NT2/D1 (cell line): ENCODE data around the gene TDRKH.

ENCODE experiments used
- SUZ12 ChIP-seq: IDR thresholded peaks from 2 replicates; pipeline ENCODE4 v1.6.1; 2011; ENCODE audit not compliant: insufficient read length, insufficient read depth; ENCODE audit errors: extremely low read depth
- ZNF274 ChIP-seq: IDR thresholded peaks from 2 replicates; pipeline ENCODE4 v1.6.1; 2011; ENCODE audit warnings: mild to moderate bottlenecking, low read depth, low read length

DNA sequence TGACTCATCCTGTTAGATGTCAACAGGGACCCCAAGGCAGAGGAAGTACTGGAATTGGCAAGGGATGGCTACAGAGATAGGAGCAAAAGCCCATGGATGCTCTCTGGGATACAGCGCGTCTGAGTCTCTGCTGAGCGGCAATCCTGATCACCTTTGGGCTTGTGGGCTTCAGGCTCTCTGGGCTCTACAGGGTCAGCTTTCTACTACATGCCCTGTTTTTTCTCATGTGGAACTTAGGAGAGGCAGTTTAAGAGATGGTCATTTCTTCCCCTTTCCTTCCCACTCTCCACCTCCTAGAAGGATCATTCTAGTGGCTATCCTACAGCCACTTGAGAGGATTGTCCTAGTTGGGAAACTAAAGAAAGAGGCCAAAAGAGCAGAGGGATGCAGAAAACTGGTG lies 13.6 kb upstream of the TDRKH start:
- TF ChIP-seq ZNF274, result no peak
- TF ChIP-seq SUZ12, result no peak
